Right atrium auricular region (tissue), 2 donors: ENCODE results near the gene C5orf15. TPM values are rescaled to one million over a fixed set of nuclear protein-coding genes. Genes with fewer than 3 reads are reported as not detected.

Experiments used
- DNase-seq: peaks from one replicate; pipeline ENCODE4 v3.0.0-alpha.2; 2019; ENCODE audit warnings: low spot score
- H3K27ac ChIP-seq, 2 donors: fragments of 200-600 bp; sonication (generic); 1 replicate in 1 of 2; 2 replicates in 1 of 2; pipeline ENCODE4 v1.5.1; 2016 to 2019
- H3K27me3 ChIP-seq, 2 donors: fragments of 200-600 bp; sonication (generic); one replicate each; pipeline versions ENCODE4 v1.5.1 to v1.6.0; 2017 to 2019
- H3K36me3 ChIP-seq: fragments of 200-600 bp; sonication (generic); one replicate; pipeline ENCODE4 v1.5.1; 2016
- H3K4me1 ChIP-seq, 2 donors: fragments of 200-600 bp; sonication (generic); one replicate each; pipeline versions ENCODE4 v1.5.1 to v1.6.0; 2017 to 2019
- H3K4me3 ChIP-seq, 2 donors: fragments of 200-600 bp; sonication (generic); 1 replicate in 1 of 2; 2 replicates in 1 of 2; pipeline ENCODE4 v1.5.1; 2017 to 2019; ENCODE audit warnings: mild to moderate bottlenecking in 1 of 2, moderate library complexity in 1 of 2
- H3K9me3 ChIP-seq, 2 donors: fragments of 200-600 bp; sonication (generic); one replicate each; pipeline ENCODE4 v1.5.1; 2019
- total RNA-seq, 2 donors: library from RNA; depleted of rRNA; stranded (reverse); fragments of >200 nt; gene quantifications; one replicate each; pipeline ENCODE4 v1.1.0, GENCODE V29; 2016
- TF ChIP-seq, protein P1 (sequence below), 2 donors: fragments of 200-600 bp; sonication (generic); IDR thresholded peaks; one replicate each; pipeline ENCODE4 v1.5.1; 2019; ENCODE audit warnings: antibody characterized with exemption in 2 of 2

The C5orf15 gene
- total RNA-seq: 10 to 100 TPM; 32.6 to 59.8 TPM

DNA sequence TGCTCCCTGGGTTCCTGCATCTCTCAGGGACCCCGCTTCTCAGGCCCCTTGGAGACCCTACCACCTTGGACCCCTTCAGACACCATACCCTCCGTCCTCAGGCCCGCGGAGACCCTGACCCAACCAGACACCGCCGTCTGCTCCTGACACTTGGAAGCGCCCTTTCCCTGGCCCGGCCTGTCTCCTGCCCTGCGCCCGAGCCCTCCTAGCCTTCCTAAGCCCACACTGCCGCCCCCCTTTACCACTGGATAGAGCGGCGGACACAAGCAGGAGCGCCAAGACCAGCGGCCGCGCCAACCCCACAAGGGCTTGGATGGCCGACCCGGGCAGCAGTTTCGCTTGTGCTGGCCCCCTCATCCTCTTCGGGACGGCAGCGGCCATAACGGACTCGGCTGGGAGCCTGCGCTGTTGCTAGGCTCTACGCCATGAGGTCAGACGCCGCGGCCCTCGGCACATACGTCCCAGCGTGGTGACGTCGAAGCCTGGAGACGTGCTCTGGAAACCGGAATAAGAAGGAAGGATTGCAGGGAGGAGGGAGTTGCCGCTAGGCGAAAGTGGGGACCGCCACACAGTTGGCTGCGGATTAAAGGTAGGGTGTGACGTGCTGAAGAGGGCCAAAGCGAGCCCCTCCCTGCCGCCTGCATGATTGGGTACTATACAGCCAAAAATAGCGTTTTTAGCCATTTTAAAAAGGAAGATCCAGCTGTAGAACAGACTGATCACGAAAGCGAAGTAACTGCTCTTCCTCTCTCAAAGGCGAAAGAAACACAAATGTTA is at the start of gene C5orf15:
Gene C5orf15 (minus strand): TSS at position 422 of the 777 bp plus-strand sequence. CDS start 41 bp downstream, at position 381.
- peaks cover 0 to 18% of the 10 kb centered on the region in 2 donors for H3K4me1 ChIP-seq
- no peaks in the 10 kb centered on the region for H3K9me3 ChIP-seq
- TF ChIP-seq, protein P1, sequence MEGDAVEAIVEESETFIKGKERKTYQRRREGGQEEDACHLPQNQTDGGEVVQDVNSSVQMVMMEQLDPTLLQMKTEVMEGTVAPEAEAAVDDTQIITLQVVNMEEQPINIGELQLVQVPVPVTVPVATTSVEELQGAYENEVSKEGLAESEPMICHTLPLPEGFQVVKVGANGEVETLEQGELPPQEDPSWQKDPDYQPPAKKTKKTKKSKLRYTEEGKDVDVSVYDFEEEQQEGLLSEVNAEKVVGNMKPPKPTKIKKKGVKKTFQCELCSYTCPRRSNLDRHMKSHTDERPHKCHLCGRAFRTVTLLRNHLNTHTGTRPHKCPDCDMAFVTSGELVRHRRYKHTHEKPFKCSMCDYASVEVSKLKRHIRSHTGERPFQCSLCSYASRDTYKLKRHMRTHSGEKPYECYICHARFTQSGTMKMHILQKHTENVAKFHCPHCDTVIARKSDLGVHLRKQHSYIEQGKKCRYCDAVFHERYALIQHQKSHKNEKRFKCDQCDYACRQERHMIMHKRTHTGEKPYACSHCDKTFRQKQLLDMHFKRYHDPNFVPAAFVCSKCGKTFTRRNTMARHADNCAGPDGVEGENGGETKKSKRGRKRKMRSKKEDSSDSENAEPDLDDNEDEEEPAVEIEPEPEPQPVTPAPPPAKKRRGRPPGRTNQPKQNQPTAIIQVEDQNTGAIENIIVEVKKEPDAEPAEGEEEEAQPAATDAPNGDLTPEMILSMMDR (IDR thresholded peaks at IDR 0.05): peak in 1 of 2 donors; percentile 41
- no peaks in the 10 kb centered on the region for H3K27me3 ChIP-seq
- H3K4me3 ChIP-seq: peak within 1 kb of the TSS; percentile 68 to 93
- DNase-seq: peak; percentile 96
- H3K36me3 ChIP-seq: peaks cover 24% of the 10 kb centered on the region
- peak within 1 kb of the TSS; percentile 93 to 96 for H3K27ac ChIP-seq

DNA sequence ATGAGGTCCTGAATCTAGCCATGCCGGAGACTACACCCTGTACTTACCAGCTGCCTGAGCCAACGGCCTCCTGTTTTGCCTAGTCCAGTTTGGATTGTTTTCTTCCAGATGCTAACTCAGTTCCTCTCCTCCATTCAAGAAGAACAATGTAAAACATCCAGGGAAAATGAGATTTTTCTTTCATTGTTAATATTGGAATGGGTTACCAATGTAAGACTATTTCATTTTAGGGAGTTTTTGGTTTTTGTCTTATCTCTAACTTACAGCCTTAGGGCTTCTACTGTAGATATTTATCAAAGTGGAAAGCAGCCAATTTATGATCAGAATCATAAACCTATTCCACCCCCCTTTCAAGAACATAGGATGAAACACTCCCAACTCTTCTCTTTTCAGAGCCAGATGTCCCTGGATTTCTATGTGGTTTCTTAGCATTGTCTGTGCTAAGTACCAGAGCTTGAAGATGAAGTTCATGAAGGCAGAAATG is 39.9 kb upstream of the C5orf15 start:
- Histone ChIP-seq H3K4me1 (peaks cover 0 to 16% of the 10 kb centered on the region in 2 donors), H3K4me3 (no peak overlapping the region), H3K9me3 (no peaks in the 10 kb centered on the region), H3K36me3 (no peaks in the 10 kb centered on the region), H3K27me3 (no peaks in the 10 kb centered on the region), H3K27ac (no peak overlapping the region)
- DNase-seq: no peak
- TF ChIP-seq, protein P1 (IDR thresholded peaks at IDR 0.05): no peak

DNA sequence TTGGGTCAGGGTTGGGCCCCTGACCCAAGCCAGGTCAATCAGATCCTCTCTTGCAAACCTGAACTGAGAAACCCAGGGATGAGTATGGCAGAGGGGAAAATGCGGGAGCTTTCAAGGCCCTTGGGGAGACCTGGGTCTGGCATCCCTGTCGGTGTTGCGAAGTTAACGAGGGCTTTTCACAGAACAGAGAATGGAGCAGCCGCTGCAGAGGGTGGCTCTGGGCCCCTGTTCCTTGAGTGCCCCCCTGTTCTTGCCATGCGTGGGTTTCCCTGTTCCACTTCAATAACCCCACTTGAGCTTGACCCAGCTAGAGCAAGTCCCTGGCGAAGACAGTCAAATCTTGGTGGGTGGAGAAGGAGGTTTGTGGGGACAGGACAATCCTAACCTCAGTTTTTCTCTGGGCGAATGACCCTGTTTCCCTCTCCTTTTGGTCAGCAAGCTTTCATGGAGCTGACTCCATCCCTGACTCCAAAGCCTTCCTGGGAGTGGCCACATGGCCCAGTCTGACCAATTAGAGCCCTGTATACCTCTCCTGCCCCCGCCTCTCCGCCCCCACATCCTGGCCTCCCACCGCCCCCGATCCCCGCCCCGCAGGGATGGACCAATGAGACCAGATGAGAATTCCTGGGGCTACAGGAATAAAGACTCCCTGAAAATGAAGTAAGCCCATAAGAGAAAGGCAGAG is 39.3 kb upstream of the C5orf15 start:
- no peaks in the 10 kb centered on the region for H3K9me3 ChIP-seq
- no peak for DNase-seq
- H3K27me3 ChIP-seq: no peaks in the 10 kb centered on the region
- no peaks in the 10 kb centered on the region for H3K36me3 ChIP-seq
- H3K4me3 ChIP-seq: no peak overlapping the region
- H3K4me1 ChIP-seq: peaks cover 0 to 22% of the 10 kb centered on the region in 2 donors
- TF ChIP-seq, protein P1 (IDR thresholded peaks at IDR 0.05): no peak
- H3K27ac ChIP-seq: no peak overlapping the region

DNA sequence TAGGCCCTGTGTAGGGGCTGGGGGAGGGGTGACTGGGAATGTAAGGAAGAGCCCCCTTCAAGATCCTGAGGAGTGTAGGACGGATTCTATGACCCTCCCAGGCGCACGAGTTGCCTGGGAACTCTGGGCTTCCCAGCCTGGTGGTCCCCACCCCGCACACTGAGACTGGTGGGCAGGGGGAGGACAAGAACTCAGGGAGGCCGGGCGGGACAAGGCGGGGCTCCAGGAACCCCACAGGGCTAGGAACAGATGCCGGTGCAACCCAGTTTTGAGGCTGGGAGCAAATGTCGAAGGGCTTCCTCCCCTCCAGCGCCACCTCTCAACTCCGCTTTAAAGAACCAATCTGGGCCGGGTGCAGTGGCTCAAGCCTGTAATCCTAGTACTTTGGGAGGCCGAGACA is 37.7 kb upstream of the C5orf15 start:
- no peak for DNase-seq
- peak overlapping the region in 1 of 2 donors; percentile 90 for H3K4me3 ChIP-seq
- TF ChIP-seq, protein P1 (IDR thresholded peaks at IDR 0.05): no peak
- H3K36me3 ChIP-seq: peaks cover 7% of the 10 kb centered on the region
- peaks cover 0 to 38% of the 10 kb centered on the region in 2 donors for H3K4me1 ChIP-seq
- H3K27ac ChIP-seq: peak overlapping the region; percentile 99 to 100
- no peaks in the 10 kb centered on the region for H3K27me3 ChIP-seq
- no peaks in the 10 kb centered on the region for H3K9me3 ChIP-seq

DNA sequence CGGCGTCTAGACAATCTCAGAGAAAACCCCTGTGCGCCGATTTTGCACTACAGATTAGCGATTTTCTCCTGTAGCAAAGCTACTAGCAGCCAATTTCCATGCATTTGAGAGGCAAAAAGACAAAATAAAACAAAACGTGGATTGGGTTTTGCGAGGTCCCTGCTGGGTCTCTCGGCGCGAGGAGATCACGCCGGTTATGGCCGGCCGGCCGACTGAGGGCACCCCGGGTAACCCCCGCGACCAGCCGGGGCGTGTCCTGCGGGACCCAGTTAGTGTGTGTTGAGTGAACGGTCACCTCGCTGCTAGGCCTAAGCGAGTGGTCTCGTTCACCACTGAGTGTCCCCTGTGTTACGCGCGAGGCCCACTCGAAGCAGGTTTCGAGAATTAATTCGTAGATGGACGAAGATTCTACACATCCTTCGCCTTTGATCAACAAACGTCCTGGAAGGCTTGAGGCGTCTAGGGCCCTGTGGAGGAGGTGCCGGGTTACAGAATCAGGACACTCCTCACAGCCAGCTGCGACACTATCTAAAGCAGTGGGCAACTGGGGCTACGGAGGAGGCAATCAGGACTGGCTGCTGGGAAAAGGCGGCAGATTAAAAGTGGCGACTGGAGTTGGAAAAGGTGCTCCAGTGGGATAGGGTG is 37.1 kb upstream of the C5orf15 start:
- no peak for DNase-seq
- Histone ChIP-seq H3K4me3 (peak overlapping the region; percentile 90 to 93), H3K27me3 (no peaks in the 10 kb centered on the region), H3K4me1 (peaks cover 0 to 43% of the 10 kb centered on the region in 2 donors), H3K27ac (peak overlapping the region; percentile 99 to 100), H3K36me3 (peaks cover 12% of the 10 kb centered on the region), H3K9me3 (no peaks in the 10 kb centered on the region)
- TF ChIP-seq, protein P1 (IDR thresholded peaks at IDR 0.05): no peak
